Panc1 (cell line): ENCODE results near the gene CES4A. TPM values are rescaled to one million over a fixed set of nuclear protein-coding genes. Genes with fewer than 3 reads are reported as not detected.

Experiments used
- ATAC-seq: fragments of 200-7000 bp; cut with Tn5 transposase; 2 replicates; pipeline ENCODE4 v1.9.1; 2020; ENCODE audit warnings: mild to moderate bottlenecking, moderate library complexity
- BruUV-seq: library from RNA; stranded (reverse); fragments of 400-500 nt; replicated peaks from 2 replicates; lab custom pipeline; 2021; lab: Mats Ljungman, UMichigan
- CTCF ChIA-PET: fragments of 300-600 bp; sonication (Branson Sonifier 250); formaldehyde crosslinking; loops from one replicate; lab custom pipeline; 2022; ENCODE audit warnings: antibody characterized with exemption; lab: Charles Lee
- POLR2A ChIA-PET: fragments of 300-600 bp; sonication (Branson Sonifier 250); formaldehyde crosslinking; loops from one replicate; lab custom pipeline; 2022; ENCODE audit warnings: antibody characterized with exemption; lab: Charles Lee
- DNase-seq: peaks from one replicate; pipeline ENCODE4 v3.0.0-alpha.2; 2010; ENCODE audit warnings: low read depth, low spot score
- H3K27ac ChIP-seq: 2 replicates; pipeline ENCODE4 v1.5.1; 2011; ENCODE audit warnings: mild to moderate bottlenecking, low read length, inconsistent platforms
- H3K27me3 ChIP-seq: fragments of 200-500 bp; sonication (Bioruptor generic); 2 replicates; pipeline ENCODE4 v1.6.0; 2014; ENCODE audit warnings: low read length, inconsistent platforms; ENCODE audit not compliant: control insufficient read depth, insufficient read depth
- H3K36me3 ChIP-seq: fragments of 200-500 bp; sonication (Bioruptor generic); 2 replicates; pipeline ENCODE4 v1.5.1; 2014; ENCODE audit warnings: inconsistent platforms, mild to moderate bottlenecking, low read length, moderate library complexity; ENCODE audit not compliant: control insufficient read depth, insufficient read depth
- H3K4me1 ChIP-seq: 2 replicates; pipeline ENCODE4 v1.5.1; 2011; ENCODE audit warnings: inconsistent platforms, mild to moderate bottlenecking, low read length, moderate library complexity; ENCODE audit not compliant: control insufficient read depth, insufficient read depth
- H3K4me3 ChIP-seq, 2 experiments: 2 replicates each; pipeline ENCODE4 v1.5.1; 2011 to 2012; ENCODE audit warnings: low read depth in 2 of 2, low read length in 2 of 2, mild to moderate bottlenecking in 2 of 2, inconsistent platforms in 1 of 2, moderate library complexity in 1 of 2
- H3K9me3 ChIP-seq: fragments of 200-500 bp; sonication (Bioruptor generic); 2 replicates; pipeline ENCODE4 v1.5.1; 2014; ENCODE audit warnings: low read depth, mild to moderate bottlenecking, inconsistent platforms, low read length, moderate library complexity; ENCODE audit not compliant: control insufficient read depth, insufficient read depth
- CTCF ChIP-seq: fragments of 450-650 bp; IDR thresholded peaks from 2 replicates; pipeline ENCODE4 v1.5.1; 2017; ENCODE audit warnings: mild to moderate bottlenecking
- POLR2AphosphoS5 ChIP-seq: IDR thresholded peaks from 2 replicates; pipeline ENCODE4 v1.6.1; 2012; ENCODE audit warnings: mild to moderate bottlenecking, low read depth, low read length, moderate library complexity
- REST ChIP-seq, 2 experiments: IDR thresholded peaks; 2 replicates each; pipeline ENCODE4 v1.6.1; 2011 to 2012; ENCODE audit warnings: low read depth in 2 of 2, control low read depth in 1 of 2, low read length in 1 of 2, mild to moderate bottlenecking in 1 of 2, moderate library complexity in 1 of 2; ENCODE audit not compliant: insufficient read depth in 1 of 2
- SIN3A ChIP-seq: IDR thresholded peaks from 2 replicates; pipeline ENCODE4 v1.6.1; 2012; ENCODE audit warnings: low read depth, mild to moderate bottlenecking, low read length, moderate library complexity, borderline replicate concordance; ENCODE audit not compliant: insufficient read depth
- TCF7L2 ChIP-seq: IDR thresholded peaks from 2 replicates; pipeline ENCODE4 v1.6.1; 2011; ENCODE audit warnings: mild to moderate bottlenecking, low read depth, low read length, inconsistent platforms
- in situ Hi-C: cut with HindIII; loops from 2 replicates; pipeline ENCODE4 v1.10.0; 2016; ENCODE audit warnings: low sequenced_read_pairs, low pct_unique_long_range_greater_than_20kb
- intact Hi-C: fragments of 100-400 bp; cut with micrococcal nuclease; formaldehyde crosslinking; loops from one replicate; pipeline ENCODE4 v1.10.0; 2022; ENCODE audit not compliant: unreplicated experiment
- total RNA-seq: library from RNA; stranded (reverse); gene quantifications from one replicate; pipeline ENCODE4 v1.2.1, GENCODE V29; 2021; ENCODE audit not compliant: unreplicated experiment

CES4A gene
- total RNA-seq, 1 experiment from 2014 or later = 6.1 TPM

- no peaks in the 10 kb centered on the region for H3K36me3 ChIP-seq
- TF ChIP-seq POLR2AphosphoS5 (no peak), SIN3A (no peak), REST (IDR thresholded peaks at IDR 0.05; ENCODE audit: insufficient read depth in 1 of 2, low read depth in 2 of 2, low read length in 1 of 2) (no peak), TCF7L2 (no peak), CTCF (no peak)
- POLR2A ChIA-PET = interaction anchor here (0.5 kb wide), 1 partner anchor 595 kb away, joined by 4 read pairs; no protein-coding TSS in a partner anchor
- BruUV-seq = no TSS peak
- peak overlapping the region; percentile 45 for H3K4me3 ChIP-seq
- intact Hi-C loops (loop anchor here (2.0 to 10.0 kb wide), 2 partner anchors 37 to 141 kb away; partner anchors contain the start of genes B3GNT9, FBXL8 and TRADD), in situ Hi-C loops (no loop called here)
- CTCF ChIA-PET = interaction anchor here (0.8 kb wide), 1 partner anchor 13 kb away, joined by 4 read pairs; no protein-coding TSS in a partner anchor
- H3K4me1 ChIP-seq = no peaks in the 10 kb centered on the region
- ATAC-seq (peak; percentile 63), DNase-seq (no peak)
- H3K9me3 ChIP-seq = no peaks in the 10 kb centered on the region
- no peak overlapping the region for H3K27ac ChIP-seq
- no peaks in the 10 kb centered on the region for H3K27me3 ChIP-seq
These were observed 25.6 kb downstream of the CES4A start for GRCh38 chr16:67013823-67014633.

- Histone ChIP-seq H3K27me3 (no peaks in the 10 kb centered on the region), H3K4me3 (no peak overlapping the region), H3K4me1 (no peaks in the 10 kb centered on the region), H3K27ac (no peak overlapping the region), H3K9me3 (no peaks in the 10 kb centered on the region), H3K36me3 (no peaks in the 10 kb centered on the region)
- in situ Hi-C loops = no loop called here
- ATAC-seq (peak; percentile 3; the same call in 1 of the 2 replicates), DNase-seq (no peak)
- POLR2A ChIA-PET = no interaction called here
- intact Hi-C loops = loop anchor here (2.0 to 10.0 kb wide), 3 partner anchors 38 to 140 kb away; partner anchors contain the start of genes B3GNT9, FBXL8, PHAF1 and TRADD
- BruUV-seq = no TSS peak
- TF ChIP-seq SIN3A (no peak), REST (IDR thresholded peaks at IDR 0.05; ENCODE audit: insufficient read depth in 1 of 2, low read depth in 2 of 2, low read length in 1 of 2) (no peak), CTCF (no peak), TCF7L2 (no peak)
- CTCF ChIA-PET = no interaction called here
These were observed 26.4 kb downstream of the CES4A start for GRCh38 chr16:67014634-67015312.
